Measurements from ENCODE around the gene CYP26C1. TPM values are rescaled to one million over a fixed set of nuclear protein-coding genes. Genes with fewer than 3 reads are reported as not detected.

CYP26C1 gene
- total and polyA plus RNA-seq, 4 experiments from 2014 or later = 0.08 to 0.22 (median 0.20) TPM; not detected in 1

DNA sequence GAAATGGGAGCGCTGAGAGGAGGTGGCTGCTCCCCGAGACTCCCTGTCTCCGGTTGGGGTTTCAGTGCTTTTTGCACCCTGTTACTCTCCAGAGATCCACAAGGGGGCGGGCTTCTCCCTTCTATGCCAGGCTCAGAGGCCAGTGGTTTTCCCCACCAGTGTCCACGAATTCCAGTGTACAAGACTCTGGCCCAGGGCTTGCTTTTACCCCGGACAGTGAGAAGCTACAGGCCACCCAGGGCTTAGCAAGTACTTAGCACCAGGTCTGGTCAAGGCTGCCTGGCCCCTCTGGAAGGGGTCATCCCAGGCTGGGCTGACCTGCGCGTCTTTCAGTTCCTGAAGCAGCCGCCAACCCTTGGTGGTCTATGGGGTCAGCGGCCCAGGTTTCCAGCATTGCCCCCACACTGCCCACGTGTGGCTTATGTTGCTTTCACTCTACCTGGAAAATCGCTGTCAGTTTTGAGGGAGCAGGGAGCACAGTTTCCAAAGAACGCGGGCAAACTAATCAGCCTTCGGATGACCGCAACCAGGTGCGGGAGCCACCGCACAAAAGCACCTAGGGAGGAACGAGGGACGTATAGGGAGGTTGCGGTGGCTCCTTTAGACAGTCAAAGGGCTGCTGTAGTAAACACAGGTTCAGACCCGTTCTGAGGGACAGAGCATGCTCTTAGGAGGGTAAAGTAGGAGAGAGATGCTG lies 19.9 kb downstream of the CYP26C1 start:
- intact Hi-C loops (cut with micrococcal nuclease) = loop anchor here (1.0 kb wide), 2 partner anchors 195 to 272 kb away; no protein-coding TSS in a partner anchor
- Mint-ChIP-seq H3K36me3 (no peaks in the 10 kb centered on the region), H3K27ac (no peak overlapping the region), H3K4me3 (peak overlapping the region in 4 of 8 donors; percentile 33 to 71 (median 62)), H3K27me3 (peaks cover 17 to 39% of the 10 kb centered on the region in 2 donors), H3K9me3 (peaks cover 0 to 2% (median 0%) of the 10 kb centered on the region in 8 donors), H3K4me1 (peaks cover 2 to 10% (median 7%) of the 10 kb centered on the region in 4 donors)
- DNase-seq = peak in 4 of 5 donors; percentile 43 to 47 (median 46)
- ChIA-PET POLR2A (ENCODE audit: partially characterized antibody) (no interaction called here), CTCF (ENCODE audit: partially characterized antibody) (interaction anchor here (0.6 to 4.2 kb wide), 22 partner anchors 9 to 436 kb away, joined by 3 to 38 read pairs (median 3); partner anchors contain the start of gene MYOF)
- no peaks in the 10 kb centered on the region for H3K36me3 ChIP-seq (ENCODE audit: insufficient read depth, low read length)
- peaks cover 4% of the 10 kb centered on the region for H3K4me1 ChIP-seq (ENCODE audit: insufficient read depth, low read length)
- H3K9me3 ChIP-seq (ENCODE audit: control insufficient read depth in 1 of 2, low read length in 2 of 2) = no peaks in the 10 kb centered on the region
- H3K4me3 ChIP-seq (ENCODE audit: low read length in 2 of 2) = no peak overlapping the region
- H3K27me3 ChIP-seq (ENCODE audit: insufficient read depth, low read length) = no peaks in the 10 kb centered on the region
- no peak overlapping the region for H3K27ac ChIP-seq (ENCODE audit: low read depth, low read length)

DNA sequence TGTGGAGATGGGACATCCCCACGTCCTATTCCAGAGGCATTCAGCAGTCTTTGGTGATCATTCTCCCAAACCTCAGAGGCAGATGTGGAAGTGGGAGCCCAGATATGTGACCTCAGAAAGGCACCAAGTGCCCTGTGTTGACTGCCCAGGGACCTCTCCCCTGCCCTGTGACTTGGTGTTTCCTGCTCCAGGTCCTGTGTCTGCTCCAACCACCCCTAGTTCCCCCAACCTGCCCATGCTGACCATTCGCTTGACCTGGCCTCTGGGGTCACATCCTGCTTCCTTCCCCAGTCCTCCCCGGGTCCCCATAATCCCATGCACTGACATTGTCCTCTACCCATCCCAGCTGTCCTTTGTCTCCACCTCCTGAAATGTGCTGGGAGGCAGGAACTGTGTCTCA lies 20.7 kb downstream of the CYP26C1 start:
- no peak for DNase-seq
- Histone ChIP-seq H3K27ac (ENCODE audit: low read depth, low read length) (no peak overlapping the region), H3K27me3 (ENCODE audit: insufficient read depth, low read length) (no peaks in the 10 kb centered on the region), H3K4me3 (ENCODE audit: low read length in 2 of 2) (no peak overlapping the region), H3K9me3 (ENCODE audit: control insufficient read depth in 1 of 2, low read length in 2 of 2) (no peaks in the 10 kb centered on the region), H3K36me3 (ENCODE audit: insufficient read depth, low read length) (no peaks in the 10 kb centered on the region), H3K4me1 (ENCODE audit: insufficient read depth, low read length) (no peaks in the 10 kb centered on the region)
- ChIA-PET CTCF (ENCODE audit: partially characterized antibody) (interaction anchor here (1.2 to 4.2 kb wide), 5 partner anchors 35 to 430 kb away, joined by 3 to 38 read pairs (median 3); no protein-coding TSS in a partner anchor), POLR2A (ENCODE audit: partially characterized antibody) (no interaction called here)
- peaks cover 0 to 2% (median 0%) of the 10 kb centered on the region in 8 donors for H3K9me3 Mint-ChIP-seq
- no peaks in the 10 kb centered on the region for H3K36me3 Mint-ChIP-seq
- peaks cover 2 to 5% (median 3%) of the 10 kb centered on the region in 4 donors for H3K4me1 Mint-ChIP-seq
- H3K27me3 Mint-ChIP-seq = peaks cover 13 to 33% of the 10 kb centered on the region in 2 donors
- H3K4me3 Mint-ChIP-seq = peak overlapping the region in 1 of 8 donors; percentile 32
- H3K27ac Mint-ChIP-seq = no peak overlapping the region
- intact Hi-C loops (cut with micrococcal nuclease) = no loop called here

DNA sequence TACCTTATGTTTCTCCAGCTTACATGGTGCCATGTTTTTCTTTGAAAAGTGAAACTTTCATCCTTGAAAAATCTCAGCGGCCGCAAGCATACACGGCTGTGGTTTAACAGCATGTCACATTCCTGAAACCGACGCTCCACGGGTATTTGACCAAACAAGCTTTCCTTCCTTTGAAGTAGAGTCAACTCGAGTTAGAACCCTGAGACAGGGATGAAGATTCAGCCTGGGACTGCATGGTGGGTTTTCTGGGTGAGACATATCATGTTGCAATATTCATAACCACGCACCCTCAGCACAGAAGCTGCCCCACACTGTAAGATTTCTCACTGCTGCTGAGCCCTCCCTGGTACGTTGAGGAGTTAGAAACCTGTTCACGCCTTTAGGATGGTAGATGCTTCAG lies 21.2 kb downstream of the CYP26C1 start:
- H3K36me3 ChIP-seq (ENCODE audit: insufficient read depth, low read length) = no peaks in the 10 kb centered on the region
- H3K27ac ChIP-seq (ENCODE audit: low read depth, low read length) = no peak overlapping the region
- ChIA-PET CTCF (ENCODE audit: partially characterized antibody) (interaction anchor here (0.9 to 4.2 kb wide), 5 partner anchors 34 to 430 kb away, joined by 3 to 38 read pairs (median 3); no protein-coding TSS in a partner anchor), POLR2A (ENCODE audit: partially characterized antibody) (no interaction called here)
- no peaks in the 10 kb centered on the region for H3K27me3 ChIP-seq (ENCODE audit: insufficient read depth, low read length)
- H3K27me3 Mint-ChIP-seq = peaks cover 10 to 32% of the 10 kb centered on the region in 2 donors
- H3K4me1 Mint-ChIP-seq = peaks cover 2 to 5% (median 3%) of the 10 kb centered on the region in 4 donors
- intact Hi-C loops (cut with micrococcal nuclease) = no loop called here
- H3K9me3 ChIP-seq (ENCODE audit: control insufficient read depth in 1 of 2, low read length in 2 of 2) = no peaks in the 10 kb centered on the region
- no peaks in the 10 kb centered on the region for H3K36me3 Mint-ChIP-seq
- H3K4me3 ChIP-seq (ENCODE audit: low read length in 2 of 2) = no peak overlapping the region
- no peak overlapping the region for H3K27ac Mint-ChIP-seq
- H3K4me1 ChIP-seq (ENCODE audit: insufficient read depth, low read length) = no peaks in the 10 kb centered on the region
- DNase-seq = no peak
- peaks cover 0 to 2% (median 0%) of the 10 kb centered on the region in 8 donors for H3K9me3 Mint-ChIP-seq
- no peak overlapping the region for H3K4me3 Mint-ChIP-seq

DNA sequence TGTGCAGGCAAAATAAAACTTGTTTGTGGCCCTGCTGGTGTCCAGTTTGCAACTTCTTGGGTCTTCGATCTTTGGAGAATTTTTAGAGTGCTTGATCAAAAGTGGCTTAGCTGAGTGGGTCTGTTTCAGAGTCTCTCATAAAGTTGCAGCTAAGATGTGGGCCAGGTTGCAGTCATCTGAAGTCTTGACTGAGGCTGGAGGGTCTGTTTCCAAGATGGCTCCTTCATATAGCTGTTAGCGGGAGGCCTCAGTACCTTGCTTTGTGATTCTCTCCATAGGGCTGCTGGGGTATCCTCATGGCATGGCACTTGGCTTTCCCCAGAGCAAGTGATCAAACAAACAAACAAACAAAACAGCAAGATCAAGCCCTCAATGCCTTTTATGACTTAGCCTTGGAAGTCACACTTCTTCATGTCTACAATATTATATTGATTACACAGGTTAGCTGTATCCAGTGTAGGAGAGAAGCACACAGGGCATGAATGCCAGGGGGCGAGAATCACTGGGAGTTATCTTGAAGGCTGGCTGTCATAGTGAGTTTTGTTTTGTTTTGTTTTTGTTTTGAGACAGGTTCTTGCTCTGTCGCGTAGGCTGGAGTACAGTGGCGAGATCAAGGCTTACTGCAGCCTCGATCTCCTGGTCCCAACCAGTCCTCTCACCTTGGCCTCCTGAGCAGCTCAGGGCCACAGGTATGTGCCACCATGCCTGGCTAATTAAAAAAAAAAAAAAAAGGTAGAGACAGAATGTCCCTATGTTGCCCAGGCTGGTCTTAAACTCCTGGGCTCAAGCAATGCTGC lies 23.3 kb downstream of the CYP26C1 start:
- Mint-ChIP-seq H3K4me1 (peaks cover 2 to 5% (median 3%) of the 10 kb centered on the region in 4 donors), H3K36me3 (no peaks in the 10 kb centered on the region), H3K9me3 (peaks cover 0 to 2% (median 0%) of the 10 kb centered on the region in 8 donors), H3K27me3 (peaks cover 14 to 29% of the 10 kb centered on the region in 2 donors), H3K27ac (no peak overlapping the region), H3K4me3 (no peak overlapping the region)
- CTCF ChIA-PET (ENCODE audit: partially characterized antibody) = interaction anchor here (1.0 kb wide), 1 partner anchor 267 kb away, joined by 4 read pairs; no protein-coding TSS in a partner anchor
- H3K27me3 ChIP-seq (ENCODE audit: insufficient read depth, low read length) = no peaks in the 10 kb centered on the region
- DNase-seq = no peak
- POLR2A ChIA-PET (ENCODE audit: partially characterized antibody) = no interaction called here
- H3K27ac ChIP-seq (ENCODE audit: low read depth, low read length) = no peak overlapping the region
- no peaks in the 10 kb centered on the region for H3K4me1 ChIP-seq (ENCODE audit: insufficient read depth, low read length)
- intact Hi-C loops (cut with micrococcal nuclease) = no loop called here
- H3K9me3 ChIP-seq (ENCODE audit: control insufficient read depth in 1 of 2, low read length in 2 of 2) = no peaks in the 10 kb centered on the region
- H3K4me3 ChIP-seq (ENCODE audit: low read length in 2 of 2) = no peak overlapping the region
- H3K36me3 ChIP-seq (ENCODE audit: insufficient read depth, low read length) = no peaks in the 10 kb centered on the region

DNA sequence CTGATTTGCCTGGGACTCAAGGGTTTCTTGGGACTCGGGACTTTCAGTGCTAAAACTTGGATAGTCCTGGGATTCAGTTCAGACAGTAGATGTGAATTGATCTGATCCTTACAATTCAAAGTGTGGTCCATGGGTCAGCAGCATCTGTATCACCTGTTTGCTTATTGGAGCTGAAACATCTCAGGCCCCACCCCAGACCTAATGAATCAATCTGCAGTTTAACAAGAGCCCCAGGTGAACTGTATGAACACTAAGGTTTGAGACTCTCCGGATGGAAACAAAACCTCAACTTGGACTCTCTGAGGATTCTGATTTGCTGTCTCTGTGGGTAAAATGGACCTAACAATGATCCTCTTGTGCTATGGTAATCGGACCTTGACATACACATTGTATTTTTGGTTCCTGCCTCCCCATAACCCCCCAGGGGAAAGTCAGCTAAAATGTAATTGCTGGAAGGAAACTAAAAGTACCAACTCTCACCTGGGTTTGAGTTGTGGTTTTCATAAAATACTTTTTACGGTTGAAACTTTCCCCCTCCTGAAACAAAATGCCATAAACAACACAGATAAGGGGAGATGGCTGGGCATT lies 24.8 kb downstream of the CYP26C1 start:
- H3K9me3 ChIP-seq (ENCODE audit: control insufficient read depth in 1 of 2, low read length in 2 of 2) = no peaks in the 10 kb centered on the region
- no peaks in the 10 kb centered on the region for H3K27me3 ChIP-seq (ENCODE audit: insufficient read depth, low read length)
- H3K4me1 ChIP-seq (ENCODE audit: insufficient read depth, low read length) = no peaks in the 10 kb centered on the region
- DNase-seq = no peak
- peaks cover 0 to under 1% (median 0%) of the 10 kb centered on the region in 4 donors for H3K4me1 Mint-ChIP-seq
- ChIA-PET POLR2A (ENCODE audit: partially characterized antibody) (no interaction called here), CTCF (ENCODE audit: partially characterized antibody) (interaction anchor here (0.8 to 1.3 kb wide), 2 partner anchors 9 to 30 kb away, joined by 3 read pairs; no protein-coding TSS in a partner anchor)
- no peaks in the 10 kb centered on the region for H3K36me3 Mint-ChIP-seq
- peaks cover 8 to 21% of the 10 kb centered on the region in 2 donors for H3K27me3 Mint-ChIP-seq
- intact Hi-C loops (cut with micrococcal nuclease) = no loop called here
- H3K27ac Mint-ChIP-seq = no peak overlapping the region
- H3K36me3 ChIP-seq (ENCODE audit: insufficient read depth, low read length) = no peaks in the 10 kb centered on the region
- no peak overlapping the region for H3K27ac ChIP-seq (ENCODE audit: low read depth, low read length)
- H3K4me3 Mint-ChIP-seq = no peak overlapping the region
- no peak overlapping the region for H3K4me3 ChIP-seq (ENCODE audit: low read length in 2 of 2)
- H3K9me3 Mint-ChIP-seq = peaks cover 0 to 2% (median 0%) of the 10 kb centered on the region in 8 donors

DNA sequence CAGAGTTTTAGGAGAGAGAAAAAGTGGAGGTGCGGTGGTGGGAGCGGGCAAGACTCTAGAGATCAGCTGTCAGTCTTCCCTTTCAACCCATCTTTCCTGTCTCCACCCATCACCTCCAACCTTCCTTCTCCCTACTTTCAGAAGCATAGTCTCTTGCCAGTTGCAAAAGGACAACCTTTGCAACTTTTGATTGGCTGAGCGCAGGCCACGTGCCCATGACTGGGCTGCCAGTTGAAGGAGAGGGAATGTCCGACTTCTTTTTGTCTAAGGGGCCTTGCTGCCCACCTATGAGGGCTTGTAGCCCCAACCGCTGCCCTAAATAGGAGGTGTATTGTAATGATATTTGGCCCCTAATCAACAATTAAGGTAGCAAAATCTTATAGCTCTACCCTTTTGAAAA lies 25.7 kb downstream of the CYP26C1 start:
- H3K4me1 Mint-ChIP-seq = no peaks in the 10 kb centered on the region
- Histone ChIP-seq H3K9me3 (ENCODE audit: control insufficient read depth in 1 of 2, low read length in 2 of 2) (no peaks in the 10 kb centered on the region), H3K27ac (ENCODE audit: low read depth, low read length) (no peak overlapping the region), H3K4me3 (ENCODE audit: low read length in 2 of 2) (no peak overlapping the region), H3K36me3 (ENCODE audit: insufficient read depth, low read length) (no peaks in the 10 kb centered on the region), H3K4me1 (ENCODE audit: insufficient read depth, low read length) (no peaks in the 10 kb centered on the region), H3K27me3 (ENCODE audit: insufficient read depth, low read length) (no peaks in the 10 kb centered on the region)
- no peak overlapping the region for H3K4me3 Mint-ChIP-seq
- H3K27me3 Mint-ChIP-seq = peaks cover 7 to 19% of the 10 kb centered on the region in 2 donors
- H3K27ac Mint-ChIP-seq = no peak overlapping the region
- ChIA-PET POLR2A (ENCODE audit: partially characterized antibody) (no interaction called here), CTCF (ENCODE audit: partially characterized antibody) (interaction anchor here (1.6 to 2.1 kb wide), 2 partner anchors 10 to 201 kb away, joined by 4 to 5 read pairs; no protein-coding TSS in a partner anchor)
- DNase-seq = no peak
- H3K36me3 Mint-ChIP-seq = no peaks in the 10 kb centered on the region
- intact Hi-C loops (cut with micrococcal nuclease) = no loop called here
- H3K9me3 Mint-ChIP-seq = peaks cover 0 to 2% (median 0%) of the 10 kb centered on the region in 8 donors
